Thyroid gland (tissue), 4 donors: ENCODE results near the gene CHRND.

Source experiments
- POLR2A ChIP-seq, 2 donors: fragments of 450-650 bp; IDR thresholded peaks; one replicate each; pipeline ENCODE4 v1.6.1; 2017; ENCODE audit warnings: antibody characterized with exemption in 2 of 2, mild to moderate bottlenecking in 2 of 2, moderate library complexity in 1 of 2
- TF ChIP-seq, protein P1 (sequence below), 6 experiments: fragments of 200-600 bp in 3 of 6; fragments of 450-650 bp in 3 of 6; sonication (generic) in 3 of 6; IDR thresholded peaks; one replicate each; pipeline ENCODE4 v1.5.1; 2016 to 2019; ENCODE audit warnings: antibody characterized with exemption in 6 of 6, mild to moderate bottlenecking in 2 of 6, inconsistent platforms in 1 of 6, moderate library complexity in 1 of 6

DNA sequence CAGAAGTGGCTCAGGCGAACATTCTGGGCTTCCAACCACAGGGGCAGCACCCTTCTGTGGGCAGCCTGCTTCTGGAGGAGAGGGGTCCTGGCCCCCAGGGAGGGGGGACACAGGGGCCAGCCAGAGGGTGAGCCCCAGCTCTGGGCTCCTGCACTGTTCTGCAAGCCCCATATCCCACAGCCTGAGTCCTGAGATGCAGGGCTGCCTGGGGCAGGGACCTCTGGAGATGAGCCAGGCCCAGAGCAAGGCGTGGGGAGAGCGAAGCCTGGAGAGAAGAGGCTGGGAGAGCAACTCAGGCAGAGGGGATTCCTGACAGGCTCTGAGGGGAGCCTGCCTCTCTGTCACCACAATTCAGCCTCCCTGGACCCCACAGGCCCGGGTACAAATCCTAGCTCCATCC lies 19.3 kb upstream of the CHRND start:
- TF ChIP-seq, protein P1, sequence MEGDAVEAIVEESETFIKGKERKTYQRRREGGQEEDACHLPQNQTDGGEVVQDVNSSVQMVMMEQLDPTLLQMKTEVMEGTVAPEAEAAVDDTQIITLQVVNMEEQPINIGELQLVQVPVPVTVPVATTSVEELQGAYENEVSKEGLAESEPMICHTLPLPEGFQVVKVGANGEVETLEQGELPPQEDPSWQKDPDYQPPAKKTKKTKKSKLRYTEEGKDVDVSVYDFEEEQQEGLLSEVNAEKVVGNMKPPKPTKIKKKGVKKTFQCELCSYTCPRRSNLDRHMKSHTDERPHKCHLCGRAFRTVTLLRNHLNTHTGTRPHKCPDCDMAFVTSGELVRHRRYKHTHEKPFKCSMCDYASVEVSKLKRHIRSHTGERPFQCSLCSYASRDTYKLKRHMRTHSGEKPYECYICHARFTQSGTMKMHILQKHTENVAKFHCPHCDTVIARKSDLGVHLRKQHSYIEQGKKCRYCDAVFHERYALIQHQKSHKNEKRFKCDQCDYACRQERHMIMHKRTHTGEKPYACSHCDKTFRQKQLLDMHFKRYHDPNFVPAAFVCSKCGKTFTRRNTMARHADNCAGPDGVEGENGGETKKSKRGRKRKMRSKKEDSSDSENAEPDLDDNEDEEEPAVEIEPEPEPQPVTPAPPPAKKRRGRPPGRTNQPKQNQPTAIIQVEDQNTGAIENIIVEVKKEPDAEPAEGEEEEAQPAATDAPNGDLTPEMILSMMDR (IDR thresholded peaks at IDR 0.05), result no peak
- no peak for TF ChIP-seq POLR2A (IDR thresholded peaks at IDR 0.05)
